Measurements from ENCODE around the gene PERM1. TPM values are rescaled to one million over a fixed set of nuclear protein-coding genes. Genes with fewer than 3 reads are reported as not detected.

The PERM1 gene
- total RNA-seq, 1 donor from 2014 or later, result not detected

DNA sequence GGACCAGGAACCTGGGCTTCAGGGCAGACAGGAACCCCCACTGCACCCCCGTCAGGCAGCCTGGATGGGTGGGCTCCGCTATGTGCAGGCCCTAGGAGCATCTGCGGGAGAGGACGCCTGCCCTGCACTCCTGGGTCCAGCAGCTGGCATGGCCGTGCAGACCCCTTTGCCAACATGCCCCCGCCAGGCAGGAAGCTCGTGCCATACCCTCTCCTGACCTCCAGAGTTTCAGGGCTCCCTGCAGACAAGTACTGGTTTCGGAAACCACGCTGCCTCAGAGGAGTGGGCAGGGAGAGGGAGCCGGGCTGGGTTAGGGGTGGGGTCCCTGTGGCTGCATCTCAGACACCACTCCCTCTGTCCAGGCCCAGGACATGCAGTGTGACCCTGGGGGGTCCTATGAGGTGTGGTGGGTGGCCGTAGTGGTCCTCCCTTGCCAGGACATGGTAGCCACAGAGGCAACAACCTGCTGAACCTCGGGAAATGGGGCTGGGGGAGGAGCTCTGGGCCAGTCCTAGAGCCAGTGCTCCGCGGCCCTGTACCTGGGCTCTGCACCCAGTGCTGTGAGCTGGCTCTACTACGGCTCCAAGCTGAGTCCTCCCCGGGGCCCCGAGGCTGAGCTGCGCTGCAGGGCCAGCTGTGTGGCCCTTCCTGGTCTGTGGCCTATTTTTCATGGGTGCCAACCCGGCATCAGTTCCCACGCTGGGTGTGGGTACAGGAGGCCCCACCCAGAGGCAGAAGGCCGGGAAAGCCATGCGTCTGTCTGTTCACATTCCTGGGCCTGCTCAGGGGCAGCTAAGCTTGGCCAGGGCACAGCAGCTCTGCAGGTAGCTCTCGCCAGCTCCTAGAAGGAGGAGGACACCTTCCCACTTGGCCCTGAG, 14.2 kb downstream of the PERM1 start:
- intact Hi-C loops (cut with micrococcal nuclease), result no loop called here

DNA sequence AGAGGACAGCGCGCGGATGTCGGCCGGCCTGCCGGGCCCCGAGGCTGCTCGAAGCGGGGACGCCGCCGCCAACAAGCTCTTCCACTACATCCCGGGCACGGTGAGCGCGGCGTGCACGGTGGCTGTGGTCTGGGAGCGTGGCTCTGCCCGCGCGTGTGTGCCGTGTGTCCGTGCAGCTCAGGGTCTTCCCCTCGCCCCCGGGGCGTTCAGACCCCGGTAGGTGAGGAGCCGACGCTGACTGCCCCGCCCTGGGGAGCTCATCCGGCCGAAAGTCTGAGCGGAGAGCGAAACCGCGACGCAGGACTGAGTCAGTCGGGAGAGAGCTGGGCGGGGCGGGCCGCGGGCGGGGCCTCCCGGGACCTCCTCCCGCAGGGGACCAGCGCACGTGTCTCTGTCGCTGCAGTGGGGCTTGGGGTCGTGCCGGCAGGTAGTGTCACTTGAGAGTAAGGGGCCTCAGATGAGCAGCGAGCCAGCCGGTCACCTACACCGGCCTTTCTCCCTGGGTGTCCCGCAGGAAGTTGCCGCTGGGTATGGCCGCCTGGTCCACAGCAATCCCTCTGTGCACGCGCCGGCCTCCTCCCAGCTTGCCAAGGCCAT, 15.1 kb downstream of the PERM1 start:
- intact Hi-C loops (cut with micrococcal nuclease), result no loop called here

DNA sequence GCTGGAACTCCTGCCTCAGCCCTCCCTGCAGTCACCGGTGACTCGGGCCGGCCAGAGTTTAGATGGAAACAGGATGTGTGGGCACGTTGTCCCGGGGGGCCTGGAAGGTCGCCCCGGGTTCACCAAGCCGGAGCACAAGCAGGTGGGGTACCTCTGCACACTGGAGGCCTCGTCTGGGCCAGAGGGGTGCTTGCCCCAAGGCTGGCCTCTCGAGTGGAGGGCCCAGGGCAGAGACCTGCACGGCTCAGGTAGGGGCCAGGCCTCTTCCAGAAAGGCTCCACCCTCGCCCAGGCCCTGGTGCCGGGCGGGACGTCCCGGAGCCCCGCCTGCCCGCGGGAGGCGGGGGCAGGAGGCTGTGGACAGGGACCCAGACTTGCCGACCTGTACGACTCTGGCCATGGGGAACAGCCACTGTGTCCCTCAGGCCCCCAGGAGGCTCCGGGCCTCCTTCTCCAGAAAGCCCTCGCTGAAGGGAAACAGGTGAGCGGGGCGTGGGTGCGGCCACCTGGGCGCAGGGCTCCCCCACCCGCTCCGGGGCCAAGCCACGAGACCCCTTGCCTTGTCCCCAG, 15.7 kb downstream of the PERM1 start, which contains the start of gene PLEKHN1:
TSS of gene PLEKHN1 (plus strand) at position 348 of the 569 bp plus-strand sequence. CDS start at position 398, 50 bp downstream.
- intact Hi-C loops (cut with micrococcal nuclease), result no loop called here

DNA sequence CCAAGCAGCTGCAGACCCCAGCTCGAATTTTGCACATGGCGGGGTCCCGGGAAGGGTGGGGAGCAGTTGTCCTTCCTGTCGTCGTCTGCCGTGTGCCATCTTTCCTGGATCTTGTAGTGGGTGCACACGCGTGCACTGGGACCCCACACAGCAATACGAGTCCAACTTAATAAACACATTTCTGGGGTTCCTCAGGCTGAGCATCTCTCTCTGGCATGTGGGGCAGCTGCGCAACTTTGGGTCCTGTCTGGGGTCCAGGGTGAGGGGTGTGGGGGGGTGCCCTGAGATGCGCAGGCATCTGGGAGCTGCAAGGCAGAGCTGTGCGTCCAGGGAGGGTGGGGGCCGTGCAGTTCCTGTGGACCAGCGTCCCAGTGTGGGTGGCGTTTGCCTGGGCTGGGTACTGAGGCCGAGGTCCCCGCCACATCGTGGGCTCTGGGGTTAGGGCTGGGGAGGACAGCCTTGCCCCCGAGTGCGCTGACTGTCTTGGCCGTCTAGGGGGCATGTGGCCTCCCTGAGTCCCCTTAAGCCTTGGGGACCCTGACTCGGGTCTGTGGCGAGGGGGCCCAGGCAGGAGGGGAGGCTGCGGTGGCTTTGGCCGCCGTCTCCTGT, 16.3 kb downstream of the PERM1 start:
- intact Hi-C loops (cut with micrococcal nuclease), result no loop called here

DNA sequence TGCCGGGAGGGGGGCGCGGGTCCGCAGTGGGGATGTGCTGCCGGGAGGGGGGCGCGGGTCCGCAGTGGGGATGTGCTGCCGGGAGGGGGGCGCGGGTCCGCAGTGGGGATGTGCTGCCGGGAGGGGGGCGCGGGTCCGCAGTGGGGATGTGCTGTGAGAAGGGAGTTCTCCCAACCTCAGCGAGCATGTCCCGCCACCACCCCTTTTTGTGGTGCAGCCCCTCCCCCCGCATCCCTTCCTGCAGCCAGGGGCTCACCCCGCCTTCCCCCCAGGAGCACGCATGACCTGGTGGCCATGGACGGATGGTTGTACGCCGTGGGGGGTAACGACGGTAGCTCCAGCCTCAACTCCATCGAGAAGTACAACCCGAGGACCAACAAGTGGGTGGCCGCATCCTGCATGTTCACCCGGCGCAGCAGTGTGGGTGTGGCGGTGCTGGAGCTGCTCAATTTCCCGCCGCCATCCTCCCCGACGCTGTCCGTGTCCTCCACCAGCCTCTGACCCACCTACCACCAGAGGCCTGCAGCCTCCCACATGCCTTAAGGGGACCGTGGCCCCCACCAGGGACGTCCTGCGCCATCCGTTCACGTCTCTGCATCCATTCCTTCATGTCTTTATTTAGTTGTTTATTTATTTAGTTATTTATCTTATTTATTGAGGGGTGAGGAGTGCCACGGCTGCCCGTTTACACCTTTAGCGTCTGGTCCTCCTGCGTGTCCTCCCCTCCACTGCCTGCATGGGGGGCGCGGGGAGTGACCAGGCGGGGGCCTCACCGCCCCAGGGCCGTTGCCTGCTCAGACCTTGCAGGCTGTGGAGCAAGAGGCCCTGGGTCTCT, 17.0 kb downstream of the PERM1 start:
- intact Hi-C loops (cut with micrococcal nuclease), result no loop called here

DNA sequence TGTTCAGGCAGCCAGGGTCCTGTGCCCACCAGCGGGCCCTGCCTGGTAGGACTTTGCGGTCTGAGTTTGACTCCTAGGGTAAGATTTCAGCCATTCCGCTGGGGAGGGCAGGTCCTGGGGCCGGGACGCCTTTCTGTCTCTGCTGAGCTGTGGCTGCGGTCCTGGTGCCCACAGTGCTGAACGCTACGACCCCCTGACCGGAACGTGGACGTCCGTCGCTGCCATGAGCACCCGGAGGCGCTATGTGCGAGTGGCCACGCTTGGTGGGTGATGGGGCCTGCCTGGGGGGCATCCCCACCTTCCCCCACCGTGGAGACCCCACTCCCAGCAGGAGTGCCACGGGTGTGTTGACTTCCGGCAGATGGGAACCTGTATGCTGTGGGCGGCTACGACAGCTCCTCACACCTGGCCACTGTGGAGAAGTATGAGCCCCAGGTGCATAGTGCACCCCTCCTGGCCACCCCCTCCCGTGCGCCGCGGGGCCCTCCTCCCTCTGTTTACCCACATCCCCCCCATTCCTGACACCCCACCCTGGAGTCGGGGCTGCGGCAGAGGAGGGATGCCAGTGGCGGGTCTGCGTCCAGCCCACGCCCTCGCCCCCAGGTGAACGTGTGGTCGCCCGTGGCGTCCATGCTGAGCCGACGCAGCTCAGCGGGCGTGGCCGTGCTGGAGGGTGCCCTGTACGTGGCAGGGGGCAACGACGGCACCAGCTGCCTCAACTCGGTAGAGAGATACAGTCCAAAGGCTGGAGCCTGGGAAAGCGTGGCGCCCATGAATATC, 18.0 kb downstream of the PERM1 start:
- intact Hi-C loops (cut with micrococcal nuclease), result no loop called here

DNA sequence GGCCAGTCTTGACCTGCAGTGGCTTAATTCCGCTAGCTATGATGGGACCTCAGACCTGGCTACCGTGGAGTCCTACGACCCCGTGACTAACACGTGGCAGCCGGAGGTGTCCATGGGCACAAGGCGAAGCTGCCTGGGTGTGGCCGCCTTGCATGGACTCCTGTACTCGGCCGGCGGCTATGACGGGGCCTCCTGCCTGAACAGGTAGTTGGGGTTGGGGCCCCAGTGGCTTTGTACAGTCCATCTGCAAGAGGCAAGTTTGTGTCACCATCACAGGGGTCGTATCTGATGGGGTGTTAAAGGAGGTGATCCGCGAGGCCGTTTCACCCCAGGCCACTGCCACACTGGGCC, 18.6 kb downstream of the PERM1 start:
- intact Hi-C loops (cut with micrococcal nuclease), result no loop called here

DNA sequence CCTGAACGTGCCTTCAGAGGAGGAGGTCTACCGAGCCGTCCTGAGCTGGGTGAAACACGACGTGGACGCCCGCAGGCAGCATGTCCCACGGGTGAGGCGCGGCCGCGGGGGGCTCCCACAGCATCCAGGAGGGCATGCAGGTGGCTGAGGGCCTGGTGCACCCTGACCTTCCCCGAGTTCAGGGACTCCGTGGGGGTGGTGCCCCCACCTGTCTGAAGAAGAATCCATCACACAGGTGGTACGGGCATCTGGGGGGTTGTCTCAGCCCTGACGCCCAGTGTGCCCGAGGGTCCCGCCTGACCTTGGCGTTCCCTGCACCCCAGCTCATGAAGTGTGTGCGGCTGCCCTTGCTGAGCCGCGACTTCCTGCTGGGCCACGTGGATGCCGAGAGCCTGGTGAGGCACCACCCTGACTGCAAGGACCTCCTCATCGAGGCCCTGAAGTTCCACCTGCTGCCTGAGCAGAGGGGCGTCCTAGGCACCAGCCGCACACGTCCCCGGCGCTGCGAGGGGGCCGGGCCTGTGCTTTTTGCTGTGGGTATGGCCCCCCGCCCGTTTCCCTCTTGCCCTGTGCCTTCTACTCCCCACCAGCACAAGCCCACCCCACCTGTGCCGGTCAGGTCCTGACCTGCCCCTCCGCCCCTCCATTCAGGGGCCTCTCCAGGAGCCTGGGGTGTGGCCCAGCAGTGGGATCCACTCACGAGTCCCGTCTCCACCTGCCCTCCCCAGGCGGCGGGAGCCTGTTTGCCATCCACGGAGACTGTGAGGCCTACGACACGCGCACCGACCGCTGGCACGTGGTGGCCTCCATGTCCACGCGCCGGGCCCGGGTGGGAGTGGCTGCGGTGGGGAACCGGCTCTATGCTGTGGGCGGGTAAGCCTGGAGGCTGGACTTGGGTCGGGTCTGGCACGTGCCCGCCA, 19.3 kb downstream of the PERM1 start:
- intact Hi-C loops (cut with micrococcal nuclease), result no loop called here

DNA sequence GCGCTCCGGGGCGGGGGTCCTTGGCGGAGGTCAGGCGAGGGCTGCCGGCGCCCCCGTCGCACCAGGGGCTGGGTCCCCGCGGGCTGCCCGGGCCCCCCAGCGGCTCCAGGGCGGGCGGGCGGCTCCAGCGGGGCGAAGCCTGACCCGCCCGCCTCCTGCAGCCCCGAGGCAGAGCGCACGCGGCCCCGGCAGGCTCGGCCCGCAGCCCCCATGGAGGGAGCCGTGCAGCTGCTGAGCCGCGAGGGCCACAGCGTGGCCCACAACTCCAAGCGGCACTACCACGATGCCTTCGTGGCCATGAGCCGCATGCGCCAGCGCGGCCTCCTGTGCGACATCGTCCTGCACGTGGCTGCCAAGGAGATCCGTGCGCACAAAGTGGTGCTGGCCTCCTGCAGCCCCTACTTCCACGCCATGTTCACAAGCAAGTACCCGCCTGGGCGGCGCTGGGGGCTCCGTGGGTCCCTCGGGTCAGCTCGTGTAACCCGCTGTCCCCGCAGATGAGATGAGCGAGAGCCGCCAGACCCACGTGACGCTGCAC, 20.7 kb downstream of the PERM1 start:
- intact Hi-C loops (cut with micrococcal nuclease), result no loop called here

DNA sequence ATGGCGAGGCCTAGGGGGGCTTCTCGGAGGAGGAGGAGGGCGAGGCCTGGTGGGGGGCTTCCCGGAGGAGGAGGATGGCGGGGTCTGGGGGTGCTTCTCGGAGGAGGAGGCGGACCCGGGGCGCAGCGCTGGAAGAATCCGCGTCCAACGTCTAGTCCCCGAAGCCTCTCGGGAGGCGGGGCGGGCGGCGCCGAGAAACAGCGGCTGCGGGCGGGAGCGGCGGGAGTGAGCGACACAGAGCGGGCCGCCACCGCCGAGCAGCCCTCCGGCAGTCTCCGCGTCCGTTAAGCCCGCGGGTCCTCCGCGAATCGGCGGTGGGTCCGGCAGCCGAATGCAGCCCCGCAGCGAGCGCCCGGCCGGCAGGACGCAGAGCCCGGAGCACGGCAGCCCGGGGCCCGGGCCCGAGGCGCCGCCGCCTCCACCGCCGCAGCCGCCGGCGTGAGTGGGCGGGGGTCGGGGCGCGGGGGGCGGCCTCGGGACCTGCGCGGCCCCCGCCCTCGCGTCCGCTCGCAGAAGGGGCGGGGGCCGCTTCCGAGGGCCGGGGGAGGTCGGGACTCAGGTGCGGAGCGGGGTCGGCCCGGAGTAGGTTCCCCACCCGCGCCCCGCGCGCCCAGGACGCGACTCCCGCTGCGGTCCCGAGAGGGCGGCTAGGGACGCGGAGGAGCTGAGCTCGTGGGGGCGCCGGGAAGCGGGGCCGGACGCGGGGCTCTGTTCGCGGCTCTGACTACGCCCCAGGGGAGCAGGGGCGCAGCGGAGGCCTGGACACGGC, 21.3 kb downstream of the PERM1 start, which contains the start of gene KLHL17:
TSS of gene KLHL17 (plus strand) at position 222 of the 769 bp plus-strand sequence. CDS start at position 332, 110 bp downstream.
- intact Hi-C loops (cut with micrococcal nuclease), result no loop called here

DNA sequence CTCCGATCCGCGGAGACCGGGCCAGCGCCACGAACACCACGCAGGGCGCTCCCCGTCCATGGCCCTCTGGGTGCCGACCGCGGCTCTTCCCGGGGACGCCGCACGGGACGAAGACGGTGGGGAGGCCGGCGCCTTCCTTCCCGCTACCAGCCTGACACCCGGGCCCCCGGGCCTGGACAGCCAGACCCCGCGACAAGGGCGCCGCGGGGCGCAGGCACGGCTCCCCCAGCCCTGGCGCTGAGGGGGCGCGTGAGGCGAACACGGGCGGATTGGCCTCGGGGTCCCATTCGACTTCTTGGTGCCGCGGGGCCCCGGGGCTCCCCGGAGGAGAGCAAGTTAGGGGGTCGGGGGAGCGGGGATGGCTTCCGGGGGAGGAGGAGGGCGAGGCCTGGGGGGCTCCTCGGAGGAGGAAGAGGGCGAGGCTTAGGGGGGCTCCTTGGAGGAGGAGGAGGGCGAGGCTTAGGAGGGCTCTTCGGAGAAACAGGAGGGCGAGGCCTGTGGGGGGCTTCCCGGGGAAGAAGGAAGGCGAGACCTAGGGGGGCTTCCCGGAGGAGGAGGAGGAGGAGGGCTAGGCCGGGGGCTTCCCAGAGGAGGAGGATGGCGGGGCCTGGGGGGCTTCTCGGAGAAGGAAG, 22.0 kb downstream of the PERM1 start:
- intact Hi-C loops (cut with micrococcal nuclease), result no loop called here

DNA sequence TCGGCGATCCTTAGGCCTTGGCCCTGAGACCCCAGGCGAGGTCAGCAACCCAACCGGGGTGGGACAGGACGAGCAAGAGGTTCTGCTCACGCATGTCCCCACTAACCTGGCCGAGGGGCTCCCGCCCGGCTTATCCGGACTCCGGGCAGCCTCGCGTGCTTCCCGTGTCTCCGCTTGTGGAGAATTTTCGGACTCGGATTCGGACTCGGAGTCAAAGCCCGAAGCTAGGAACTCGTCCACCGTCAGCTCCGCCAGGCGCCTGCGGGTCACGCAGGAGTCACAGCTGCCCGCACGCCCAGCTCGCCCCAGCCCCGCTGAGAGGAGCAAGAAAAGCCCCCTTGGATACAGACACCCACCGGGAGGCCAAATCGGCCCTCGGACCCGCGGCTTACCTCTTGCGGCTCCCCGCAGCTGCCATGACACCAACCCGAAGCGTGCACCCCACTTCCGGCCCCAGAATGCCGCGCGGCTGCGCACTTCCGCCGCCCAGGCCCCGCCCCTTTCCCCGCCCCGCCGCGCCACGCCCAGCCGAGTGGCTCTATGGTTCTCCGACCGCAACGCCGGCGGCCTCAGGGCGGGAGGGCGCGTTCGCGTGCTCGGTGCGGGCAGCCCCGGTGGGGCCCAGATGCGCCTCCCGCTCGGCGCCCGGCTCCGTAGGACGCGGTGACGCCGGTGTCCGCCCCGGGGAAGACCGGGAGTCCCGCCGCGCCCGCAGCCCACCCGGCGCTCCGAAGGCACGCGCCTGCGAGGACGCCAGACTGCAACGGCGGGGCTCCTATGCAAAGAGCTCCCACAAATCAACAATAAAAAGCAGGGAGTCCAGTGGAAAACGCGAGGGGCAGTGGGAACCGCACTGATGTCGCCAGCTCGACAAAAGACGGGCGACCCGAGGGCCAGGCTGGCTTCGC, 22.8 kb downstream of the PERM1 start, which contains the start of gene NOC2L:
TSS of gene NOC2L (minus strand) at position 434 of the 908 bp plus-strand sequence. CDS start at position 418, 16 bp downstream.
- intact Hi-C loops (cut with micrococcal nuclease), result no loop called here

DNA sequence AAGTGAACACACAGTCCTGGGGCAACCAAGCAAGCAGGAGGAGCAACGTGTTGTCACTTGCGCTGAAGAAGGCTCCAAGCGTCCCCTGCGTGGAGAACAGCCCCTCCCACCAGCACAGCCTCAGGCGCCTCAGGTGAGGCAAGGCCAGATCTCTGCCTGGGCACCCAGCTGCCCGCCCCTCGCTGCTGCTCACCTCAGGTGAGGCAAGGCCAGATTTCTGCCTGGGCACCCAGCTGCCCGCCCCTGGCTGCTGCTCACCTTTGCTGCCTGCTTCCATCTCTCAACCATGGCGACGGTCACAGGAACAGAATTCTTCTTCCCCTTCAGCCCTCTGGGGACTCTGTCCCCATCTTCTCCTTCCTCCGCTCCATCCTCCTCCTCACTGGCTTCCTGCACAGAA, 25.3 kb downstream of the PERM1 start:
- intact Hi-C loops (cut with micrococcal nuclease), result no loop called here

DNA sequence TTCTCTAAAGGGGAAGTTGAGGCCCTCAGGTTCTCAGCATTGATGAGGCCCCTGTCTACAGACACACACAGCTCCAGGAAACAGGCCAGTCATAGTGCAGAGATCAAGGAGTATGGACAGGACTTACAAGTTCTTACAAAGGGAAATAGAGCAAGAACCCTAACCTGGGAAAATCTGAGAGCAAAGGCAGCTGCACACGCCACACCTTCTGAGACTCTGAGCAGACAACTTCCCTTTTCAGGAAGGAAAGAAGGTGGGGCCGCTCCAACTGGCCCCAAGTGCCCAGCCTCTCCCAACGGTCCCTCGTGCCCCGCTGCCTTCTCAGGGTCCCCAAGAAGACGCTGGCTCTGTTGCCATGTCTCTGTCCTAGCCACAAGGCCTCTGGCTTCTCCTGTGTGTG, 26.4 kb downstream of the PERM1 start:
- intact Hi-C loops (cut with micrococcal nuclease), result no loop called here

DNA sequence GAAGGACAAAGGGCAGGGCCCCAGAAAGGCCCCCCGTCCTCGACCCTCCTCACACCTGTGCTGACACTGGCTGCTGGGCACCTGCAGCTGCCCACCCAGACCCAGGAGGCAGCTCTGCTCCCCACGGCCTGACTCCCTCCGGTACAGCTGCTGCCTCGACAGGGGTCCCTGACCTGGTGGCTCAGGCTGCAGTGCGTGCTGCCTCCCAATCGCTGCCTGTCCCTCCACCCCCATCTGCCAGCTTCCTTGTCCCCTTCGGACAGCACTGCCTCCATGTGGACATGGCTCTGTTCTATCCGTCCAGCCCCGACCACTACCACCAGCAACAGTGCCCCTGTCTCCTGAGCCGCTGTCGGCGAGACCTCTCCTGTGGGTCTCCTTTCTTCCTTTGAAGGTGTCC, 27.0 kb downstream of the PERM1 start:
- intact Hi-C loops (cut with micrococcal nuclease), result no loop called here

DNA sequence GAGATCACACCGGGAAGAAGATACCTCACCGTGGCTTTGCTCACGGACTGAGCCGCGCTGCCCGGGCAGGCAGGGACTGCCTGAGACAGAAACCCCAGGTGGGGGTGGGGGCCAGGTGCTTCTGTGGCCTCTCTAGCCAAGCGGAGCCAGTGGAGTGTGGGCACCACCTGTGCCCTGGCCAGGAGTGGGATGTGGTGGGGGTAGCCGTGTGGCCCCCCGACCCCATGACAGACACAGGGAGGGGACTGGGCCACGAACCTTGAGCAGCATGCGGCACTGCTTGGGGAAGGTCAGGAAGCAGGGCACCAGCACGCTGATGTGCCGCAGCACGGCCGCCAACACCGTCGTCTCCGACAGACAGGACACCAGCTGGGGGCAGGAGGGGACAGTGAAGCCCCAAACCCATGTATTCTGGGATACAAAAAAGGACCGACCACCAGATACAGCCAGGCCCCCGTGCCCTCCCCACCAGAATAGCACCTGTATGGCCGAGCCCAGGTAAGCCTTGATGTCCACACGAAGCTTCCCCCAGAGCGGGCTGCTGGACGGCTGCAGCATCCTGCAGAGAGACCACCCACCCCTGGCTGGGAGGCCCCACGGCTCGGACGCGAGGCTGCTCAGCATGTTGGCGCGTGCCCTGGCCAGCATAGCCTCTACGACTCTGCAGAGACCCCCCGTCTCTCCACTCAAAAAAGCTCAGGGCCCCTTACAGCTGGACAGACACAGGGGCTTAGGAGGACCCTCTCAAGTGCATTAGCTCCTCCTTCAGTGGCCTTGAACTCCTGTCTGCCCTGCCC, 28.2 kb downstream of the PERM1 start:
- intact Hi-C loops (cut with micrococcal nuclease), result no loop called here
